A549 (cell line): ENCODE results near the gene ACOXL.

Experiments used
- EHF ChIP-seq: fragments of 250-450 bp; sonication (Bioruptor Pico); IDR thresholded peaks from 2 replicates; pipeline ENCODE4 v1.5.0; 2020; ENCODE audit warnings: mild to moderate bottlenecking
- EP300 ChIP-seq, 2 experiments: fragments of >200 bp; sonication (Bioruptor Twin); formaldehyde crosslinking; IDR thresholded peaks; 2 replicates in 1 of 2; 3 replicates in 1 of 2; pipeline ENCODE4 v1.6.1; 2016 to 2017
- HDAC2 ChIP-seq: fragments of 200-600 bp; sonication (generic); IDR thresholded peaks from 2 replicates; pipeline ENCODE4 v1.6.1; 2016
- MYC ChIP-seq: IDR thresholded peaks from 2 replicates; pipeline ENCODE4 v1.6.1; 2012; ENCODE audit warnings: mild to moderate bottlenecking, inconsistent platforms, low read length, improper control_type of control experiment, borderline replicate concordance
- PHF8 ChIP-seq: fragments of 200-600 bp; sonication (generic); IDR thresholded peaks from 2 replicates; pipeline ENCODE4 v1.6.1; 2016; ENCODE audit warnings: low read depth, mild to moderate bottlenecking, antibody characterized with exemption, moderate library complexity, borderline replicate concordance
- RFX5 ChIP-seq: fragments of 450-650 bp; IDR thresholded peaks from 2 replicates; pipeline ENCODE4 v1.7.1; 2014; ENCODE audit warnings: antibody characterized with exemption, mild to moderate bottlenecking, moderate library complexity
- TF ChIP-seq, protein P1 (sequence below): fragments of >200 bp; sonication (Bioruptor Twin); formaldehyde crosslinking; IDR thresholded peaks from 3 replicates; pipeline ENCODE4 v1.5.1; 2016
- TF ChIP-seq, protein P2 (sequence below): fragments of 200-600 bp; sonication (generic); IDR thresholded peaks from 2 replicates; pipeline ENCODE4 v1.6.1; 2016; ENCODE audit warnings: antibody characterized with exemption, mild to moderate bottlenecking, moderate library complexity
- TF ChIP-seq, protein P3 (sequence below): fragments of 150-350 bp; IDR thresholded peaks from 2 replicates; pipeline ENCODE4 v1.6.1; 2014; ENCODE audit warnings: low read depth, mild to moderate bottlenecking, low read length

DNA sequence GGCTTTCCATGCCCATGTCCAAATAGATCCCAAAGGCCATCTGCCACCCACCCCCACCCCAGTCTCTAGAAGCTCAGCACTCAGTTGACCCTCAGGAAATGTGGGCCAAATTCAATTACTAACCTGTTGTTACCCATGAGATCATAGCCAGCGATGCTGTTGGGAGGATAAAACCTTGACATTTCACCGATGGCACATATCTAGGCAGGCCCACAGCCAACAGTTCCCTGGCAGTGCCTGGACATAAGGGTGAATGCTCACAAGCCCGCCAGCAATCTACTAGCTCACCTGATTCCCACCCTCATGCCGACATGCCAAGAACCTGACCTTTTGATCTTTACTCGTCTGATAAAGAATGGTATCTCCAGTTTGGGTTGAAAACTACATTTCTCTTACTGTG, 11.8 kb upstream of the ACOXL start:
- TF ChIP-seq PHF8 = no peak
- TF ChIP-seq EP300 (IDR thresholded peaks at IDR 0.05) = no peak
- TF ChIP-seq, protein P1, sequence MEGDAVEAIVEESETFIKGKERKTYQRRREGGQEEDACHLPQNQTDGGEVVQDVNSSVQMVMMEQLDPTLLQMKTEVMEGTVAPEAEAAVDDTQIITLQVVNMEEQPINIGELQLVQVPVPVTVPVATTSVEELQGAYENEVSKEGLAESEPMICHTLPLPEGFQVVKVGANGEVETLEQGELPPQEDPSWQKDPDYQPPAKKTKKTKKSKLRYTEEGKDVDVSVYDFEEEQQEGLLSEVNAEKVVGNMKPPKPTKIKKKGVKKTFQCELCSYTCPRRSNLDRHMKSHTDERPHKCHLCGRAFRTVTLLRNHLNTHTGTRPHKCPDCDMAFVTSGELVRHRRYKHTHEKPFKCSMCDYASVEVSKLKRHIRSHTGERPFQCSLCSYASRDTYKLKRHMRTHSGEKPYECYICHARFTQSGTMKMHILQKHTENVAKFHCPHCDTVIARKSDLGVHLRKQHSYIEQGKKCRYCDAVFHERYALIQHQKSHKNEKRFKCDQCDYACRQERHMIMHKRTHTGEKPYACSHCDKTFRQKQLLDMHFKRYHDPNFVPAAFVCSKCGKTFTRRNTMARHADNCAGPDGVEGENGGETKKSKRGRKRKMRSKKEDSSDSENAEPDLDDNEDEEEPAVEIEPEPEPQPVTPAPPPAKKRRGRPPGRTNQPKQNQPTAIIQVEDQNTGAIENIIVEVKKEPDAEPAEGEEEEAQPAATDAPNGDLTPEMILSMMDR = no peak
- TF ChIP-seq, protein P2, sequence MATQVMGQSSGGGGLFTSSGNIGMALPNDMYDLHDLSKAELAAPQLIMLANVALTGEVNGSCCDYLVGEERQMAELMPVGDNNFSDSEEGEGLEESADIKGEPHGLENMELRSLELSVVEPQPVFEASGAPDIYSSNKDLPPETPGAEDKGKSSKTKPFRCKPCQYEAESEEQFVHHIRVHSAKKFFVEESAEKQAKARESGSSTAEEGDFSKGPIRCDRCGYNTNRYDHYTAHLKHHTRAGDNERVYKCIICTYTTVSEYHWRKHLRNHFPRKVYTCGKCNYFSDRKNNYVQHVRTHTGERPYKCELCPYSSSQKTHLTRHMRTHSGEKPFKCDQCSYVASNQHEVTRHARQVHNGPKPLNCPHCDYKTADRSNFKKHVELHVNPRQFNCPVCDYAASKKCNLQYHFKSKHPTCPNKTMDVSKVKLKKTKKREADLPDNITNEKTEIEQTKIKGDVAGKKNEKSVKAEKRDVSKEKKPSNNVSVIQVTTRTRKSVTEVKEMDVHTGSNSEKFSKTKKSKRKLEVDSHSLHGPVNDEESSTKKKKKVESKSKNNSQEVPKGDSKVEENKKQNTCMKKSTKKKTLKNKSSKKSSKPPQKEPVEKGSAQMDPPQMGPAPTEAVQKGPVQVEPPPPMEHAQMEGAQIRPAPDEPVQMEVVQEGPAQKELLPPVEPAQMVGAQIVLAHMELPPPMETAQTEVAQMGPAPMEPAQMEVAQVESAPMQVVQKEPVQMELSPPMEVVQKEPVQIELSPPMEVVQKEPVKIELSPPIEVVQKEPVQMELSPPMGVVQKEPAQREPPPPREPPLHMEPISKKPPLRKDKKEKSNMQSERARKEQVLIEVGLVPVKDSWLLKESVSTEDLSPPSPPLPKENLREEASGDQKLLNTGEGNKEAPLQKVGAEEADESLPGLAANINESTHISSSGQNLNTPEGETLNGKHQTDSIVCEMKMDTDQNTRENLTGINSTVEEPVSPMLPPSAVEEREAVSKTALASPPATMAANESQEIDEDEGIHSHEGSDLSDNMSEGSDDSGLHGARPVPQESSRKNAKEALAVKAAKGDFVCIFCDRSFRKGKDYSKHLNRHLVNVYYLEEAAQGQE = no peak
- TF ChIP-seq EHF = no peak
- TF ChIP-seq RFX5 = no peak
- no peak for TF ChIP-seq HDAC2
- TF ChIP-seq, protein P3, sequence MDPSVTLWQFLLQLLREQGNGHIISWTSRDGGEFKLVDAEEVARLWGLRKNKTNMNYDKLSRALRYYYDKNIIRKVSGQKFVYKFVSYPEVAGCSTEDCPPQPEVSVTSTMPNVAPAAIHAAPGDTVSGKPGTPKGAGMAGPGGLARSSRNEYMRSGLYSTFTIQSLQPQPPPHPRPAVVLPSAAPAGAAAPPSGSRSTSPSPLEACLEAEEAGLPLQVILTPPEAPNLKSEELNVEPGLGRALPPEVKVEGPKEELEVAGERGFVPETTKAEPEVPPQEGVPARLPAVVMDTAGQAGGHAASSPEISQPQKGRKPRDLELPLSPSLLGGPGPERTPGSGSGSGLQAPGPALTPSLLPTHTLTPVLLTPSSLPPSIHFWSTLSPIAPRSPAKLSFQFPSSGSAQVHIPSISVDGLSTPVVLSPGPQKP = no peak
- TF ChIP-seq MYC = no peak
